A204.1 (cell line): ENCODE results near the gene GRAP.

Experiments
- FAIRE-seq: peaks from 2 replicates; lab custom pipeline; 2012; peaks lifted over from hg19 to GRCh38; lab: Jason Lieb, UNC

Gene GRAP

DNA sequence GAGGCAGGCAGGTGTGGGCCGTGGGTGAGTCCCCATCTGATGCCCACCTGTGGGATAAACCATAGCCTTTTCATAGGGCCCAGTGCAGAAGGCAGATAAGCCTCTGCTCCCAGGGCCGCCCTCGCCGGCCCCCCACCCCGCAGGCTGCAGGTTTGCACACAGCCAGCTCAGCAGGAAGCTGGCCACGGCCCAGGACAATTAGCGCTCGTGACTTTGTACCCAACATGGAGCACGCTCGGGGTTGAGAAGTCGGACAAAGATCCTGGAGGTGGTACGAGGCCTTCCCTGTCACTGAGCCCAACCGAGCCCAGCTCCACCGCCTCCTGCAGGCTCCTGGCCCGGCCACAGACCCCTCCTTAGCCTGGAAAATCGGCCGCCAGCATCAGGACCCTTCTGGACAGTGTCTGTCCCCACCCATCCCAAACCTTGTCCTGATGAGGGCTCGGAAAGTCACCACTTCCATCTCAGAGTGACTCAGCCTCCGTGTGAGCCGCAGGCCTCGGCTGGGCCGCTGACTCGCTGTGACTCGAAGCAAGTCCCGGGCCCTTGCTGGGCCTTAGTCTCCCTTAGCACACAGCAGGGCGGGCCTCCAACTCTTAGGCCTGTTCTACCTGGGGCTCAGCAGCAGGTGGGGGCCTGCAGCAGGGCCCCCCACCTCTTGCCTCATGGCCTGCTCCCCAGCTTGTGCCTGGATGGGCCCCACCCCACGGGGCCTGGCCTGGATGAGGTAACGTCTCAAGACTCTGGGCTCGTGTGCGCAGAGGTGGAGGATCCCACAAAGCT is 64.9 kb downstream of the GRAP start:
- FAIRE-seq, result no peak

DNA sequence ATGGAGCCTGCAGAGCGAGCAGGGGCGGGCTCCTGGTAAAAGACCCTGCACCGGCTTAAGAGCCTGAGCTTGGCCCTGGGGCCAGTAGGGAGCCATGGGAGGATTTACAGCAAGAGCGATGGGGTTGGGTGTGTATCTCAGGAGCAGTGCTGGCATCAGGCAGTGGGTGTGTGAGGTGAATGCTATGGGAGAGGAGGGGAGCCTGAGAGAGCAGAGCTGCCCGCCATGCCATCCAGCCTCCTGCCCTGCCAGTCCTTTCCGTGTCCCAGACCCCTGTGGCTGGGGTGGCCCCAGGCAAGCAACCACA is 65.5 kb downstream of the GRAP start:
- FAIRE-seq, result no peak

DNA sequence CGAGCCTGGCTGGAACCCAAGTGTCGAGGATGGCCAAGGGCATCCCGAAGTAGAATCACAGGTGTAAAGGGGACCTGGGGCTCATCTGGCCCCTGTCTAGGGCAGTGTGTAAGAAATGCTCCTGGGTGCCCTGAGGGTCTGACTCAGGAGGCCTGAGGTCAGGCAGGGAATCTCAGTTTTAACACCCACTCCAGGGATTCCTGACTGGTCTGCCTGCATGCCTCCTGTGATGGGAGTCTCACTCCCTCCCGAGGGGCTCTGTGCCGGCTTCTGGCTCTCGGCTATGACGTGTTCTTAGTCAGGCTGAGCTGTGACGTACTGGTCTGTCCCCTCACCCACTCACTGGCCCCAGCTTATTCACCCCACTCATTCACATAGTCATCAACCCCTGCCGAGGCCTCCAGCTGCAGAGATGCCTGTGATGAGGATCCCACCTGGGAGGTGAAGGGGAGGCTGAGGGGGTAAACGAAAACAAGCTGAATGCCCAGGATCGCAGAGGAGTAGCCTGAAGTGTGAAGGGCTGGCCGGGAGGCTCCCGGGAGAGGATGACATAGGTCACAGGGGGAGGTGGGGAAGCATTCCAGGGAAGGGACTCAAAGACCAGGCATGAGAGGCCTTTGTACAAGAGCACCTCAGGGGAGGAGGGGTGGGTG is 65.9 kb downstream of the GRAP start:
- no peak for FAIRE-seq

DNA sequence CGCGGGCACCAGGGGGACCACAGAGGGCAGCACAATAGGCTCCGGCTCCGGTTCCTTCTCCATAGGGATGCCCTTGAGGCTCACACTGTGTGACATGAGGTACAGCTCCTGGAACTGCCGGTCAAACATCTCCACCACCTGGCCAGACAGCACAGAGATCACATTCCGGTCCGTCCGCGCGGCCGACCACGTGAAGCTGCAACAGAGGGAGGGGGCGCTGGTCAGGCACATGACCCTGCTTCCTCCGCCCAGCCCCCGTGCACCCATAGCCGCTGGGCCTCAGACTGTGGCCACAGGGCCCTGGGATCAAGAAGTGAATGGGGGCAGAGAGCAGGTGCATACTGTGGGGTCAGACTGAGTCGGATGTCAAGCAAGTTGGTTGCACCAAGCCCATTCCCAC is 68.1 kb downstream of the GRAP start:
- no peak for FAIRE-seq

DNA sequence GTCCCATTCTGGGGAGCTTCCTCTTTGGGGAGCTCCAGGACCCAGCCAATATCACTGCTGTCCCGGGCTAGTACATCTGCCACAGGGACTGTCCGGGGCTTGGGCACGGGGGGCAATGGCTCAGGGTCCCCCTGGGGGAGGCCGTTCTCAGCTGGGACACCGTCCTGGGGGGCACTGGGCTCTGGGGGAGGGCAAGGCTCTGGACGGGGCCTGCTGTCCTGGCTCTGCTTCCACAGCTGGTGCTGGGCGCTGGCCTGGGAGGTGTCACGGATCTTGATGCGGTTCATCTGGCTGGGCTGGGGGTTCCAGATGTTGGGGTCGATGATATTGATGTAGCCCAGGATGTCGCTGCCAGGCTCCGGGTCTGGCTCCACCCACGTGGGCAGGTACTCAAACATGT is 68.7 kb downstream of the GRAP start:
- no peak for FAIRE-seq

DNA sequence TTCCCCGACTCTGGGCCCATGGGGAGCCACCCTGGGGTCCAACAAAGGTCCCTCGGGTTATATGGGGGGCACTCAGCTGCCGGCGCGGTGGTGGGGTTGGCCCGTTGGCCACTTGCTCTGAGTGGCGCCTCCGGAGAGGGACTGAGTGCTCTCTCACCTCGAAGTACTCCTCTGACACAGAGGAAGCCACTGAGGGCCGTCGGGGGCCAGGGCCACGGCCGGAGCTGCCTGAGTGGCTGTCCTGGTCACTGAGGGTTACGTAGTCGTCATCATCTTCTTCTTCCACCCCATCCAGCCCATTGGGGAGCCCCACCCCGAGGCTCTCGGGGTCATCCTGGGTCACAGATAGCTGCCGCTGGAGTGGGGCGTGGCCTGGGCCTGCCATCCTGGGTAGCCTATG is 69.1 kb downstream of the GRAP start:
- FAIRE-seq, result no peak

DNA sequence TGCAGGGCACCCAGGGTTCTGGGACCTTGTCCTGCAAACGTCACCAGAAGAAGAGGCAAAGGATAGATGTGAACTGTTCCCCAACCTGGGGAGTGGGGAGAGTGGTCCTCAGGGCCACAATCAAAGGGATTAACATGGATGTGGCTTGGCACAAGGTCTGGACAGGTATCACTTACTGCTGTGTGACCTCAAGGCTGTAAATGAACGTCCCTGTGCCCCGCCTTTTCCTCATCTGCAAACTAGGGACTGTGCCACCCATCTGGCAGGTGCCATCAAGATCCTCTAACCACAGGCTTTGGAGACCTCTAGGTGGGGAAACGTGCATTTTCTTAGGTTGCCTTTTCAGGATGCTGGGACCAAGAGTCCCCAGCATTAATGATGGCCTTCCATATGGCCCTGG is 69.7 kb downstream of the GRAP start:
- FAIRE-seq, result no peak

DNA sequence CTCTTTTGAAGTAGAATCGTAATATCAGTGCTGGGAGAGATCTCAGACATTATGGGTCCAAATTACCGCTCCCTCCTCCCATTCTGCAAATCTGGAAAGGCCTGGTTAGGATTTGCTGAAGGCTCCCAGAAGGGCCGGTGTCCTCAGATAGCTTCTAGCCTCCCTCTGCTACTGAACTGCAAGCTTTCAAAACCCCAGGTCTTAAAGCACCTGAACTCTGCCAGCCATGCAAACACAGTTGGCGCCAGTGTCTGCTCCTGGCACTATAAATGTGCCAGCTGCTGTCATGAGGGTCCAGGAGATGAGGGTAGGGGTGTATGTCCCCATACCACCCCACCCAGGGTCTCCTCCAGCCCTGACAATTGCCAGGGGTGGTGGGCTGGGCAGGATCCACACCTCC is 70.6 kb downstream of the GRAP start:
- FAIRE-seq, result no peak

DNA sequence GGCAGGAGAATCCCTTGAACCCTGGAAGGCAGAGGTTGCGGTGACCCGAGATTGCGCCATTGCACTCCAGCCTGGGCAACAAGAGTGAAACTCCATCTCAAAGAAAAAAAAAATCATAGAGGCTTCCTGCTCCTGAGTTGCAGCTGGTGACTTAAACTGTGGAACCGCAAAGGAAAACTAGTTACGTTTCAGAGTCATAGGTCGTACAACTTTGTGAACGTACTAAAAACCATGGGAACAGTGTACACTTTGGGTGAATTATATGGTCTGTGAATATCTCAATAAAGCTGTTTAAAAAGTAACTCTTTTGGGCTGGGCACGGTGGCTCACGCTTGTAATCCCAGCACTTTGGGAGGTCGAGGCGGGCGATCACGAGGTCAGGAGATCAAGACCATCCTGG is 71.2 kb downstream of the GRAP start:
- no peak for FAIRE-seq

DNA sequence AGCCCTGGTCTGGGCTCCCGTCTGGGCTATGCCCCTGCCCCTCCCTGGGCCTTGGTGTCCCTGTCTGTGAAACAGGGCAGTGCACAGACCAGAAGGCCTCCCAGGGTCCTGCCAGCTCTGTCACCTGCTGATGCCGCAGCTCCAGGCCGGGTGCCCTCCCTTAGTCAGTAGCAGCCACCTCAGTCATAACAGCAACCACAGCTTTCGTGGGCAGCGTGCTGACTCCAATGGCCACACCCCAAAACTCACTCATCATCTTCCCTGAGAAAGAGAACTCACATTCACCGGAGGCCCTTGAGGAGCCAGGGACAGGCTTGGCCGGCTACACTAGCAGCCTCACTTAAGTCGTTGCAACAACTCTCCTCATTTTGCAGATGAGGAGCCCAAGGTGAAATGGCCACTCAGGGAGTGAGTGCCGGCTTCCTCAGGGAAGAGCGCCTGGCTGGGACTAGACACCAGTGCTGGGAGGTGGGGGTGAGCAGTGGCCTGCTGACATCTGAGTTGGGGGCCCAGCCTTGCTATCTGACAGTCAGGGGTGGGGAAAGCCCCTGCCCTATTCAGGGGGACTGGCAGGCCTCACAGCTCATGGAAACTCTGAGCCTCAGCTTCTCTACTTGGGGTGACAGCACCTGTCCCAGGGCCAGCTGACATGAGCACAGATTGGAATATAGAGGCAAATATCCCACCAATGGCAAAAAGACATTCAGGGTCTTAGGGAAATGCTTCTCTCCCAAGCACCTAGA is 72.2 kb downstream of the GRAP start:
- FAIRE-seq, result no peak

DNA sequence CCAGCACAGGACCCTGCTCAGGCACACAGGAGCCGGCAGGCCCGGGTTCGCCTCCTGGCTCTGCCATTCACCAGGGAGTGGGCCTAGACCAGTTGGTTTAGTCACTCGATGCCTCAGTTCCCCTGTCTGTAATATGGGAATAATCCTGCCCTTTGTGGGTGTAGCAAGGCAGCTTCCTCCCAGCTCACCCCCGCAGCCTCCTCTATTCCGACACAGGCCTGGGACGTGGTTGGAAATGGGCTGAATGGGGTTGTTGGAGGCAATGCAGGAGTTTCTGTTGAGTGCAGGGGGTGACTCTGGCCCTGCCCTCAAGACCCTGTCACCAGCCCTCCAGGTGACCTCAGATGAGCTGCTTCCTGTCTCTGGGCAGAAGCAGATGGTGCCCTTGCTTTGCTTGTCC is 75.0 kb downstream of the GRAP start:
- no peak for FAIRE-seq
